ENCODE results near the gene UTF1.

The UTF1 gene

DNA sequence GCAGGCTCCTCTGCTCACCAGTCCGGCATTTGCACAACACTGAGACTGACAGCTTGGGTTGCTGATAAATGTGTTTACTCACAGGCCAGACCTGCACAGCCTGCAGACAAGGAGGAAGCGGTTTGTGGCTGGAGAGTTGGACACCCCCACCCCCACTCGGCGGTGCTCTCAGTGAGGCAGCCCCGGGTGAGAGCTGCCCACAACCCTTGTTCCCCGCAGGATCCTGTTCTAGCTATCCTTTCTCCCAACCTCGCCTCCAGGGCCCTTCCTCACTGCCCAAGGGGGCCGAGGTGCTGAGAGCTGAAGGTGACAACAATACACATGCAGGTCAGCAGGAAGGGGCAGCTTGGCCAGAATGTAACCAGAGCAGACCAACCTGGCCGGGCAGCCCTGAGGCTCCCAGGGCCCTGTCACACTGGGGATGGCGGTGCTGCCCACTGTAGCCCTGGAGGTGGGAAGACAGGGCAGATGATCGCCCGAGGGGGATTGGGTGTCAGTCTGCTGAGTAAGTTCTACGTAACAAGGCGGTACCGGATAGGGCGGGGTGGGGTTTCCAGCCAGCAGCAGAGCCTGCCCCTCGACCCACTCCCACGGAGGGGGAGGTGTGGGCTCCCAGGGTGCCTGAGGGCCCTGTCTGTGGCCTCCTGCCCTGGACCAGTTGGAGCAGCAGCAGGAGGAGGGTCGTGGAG, 48.7 kb downstream of the UTF1 start:
- Histone ChIP-seq H3K9ac (ENCODE audit: low read length) (no peak overlapping the region), H3K27ac (ENCODE audit: low read depth, low read length) (no peak overlapping the region), H3K36me3 (ENCODE audit: control insufficient read depth, insufficient read depth, low read length) (peaks cover 8% of the 10 kb centered on the region), H3K4me1 (ENCODE audit: control insufficient read depth, insufficient read depth, low read length) (no peaks in the 10 kb centered on the region), H3K27me3 (ENCODE audit: control insufficient read depth, insufficient read depth, low read length) (peaks cover 11% of the 10 kb centered on the region), H3K4me3 (ENCODE audit: low read length) (no peak overlapping the region)

DNA sequence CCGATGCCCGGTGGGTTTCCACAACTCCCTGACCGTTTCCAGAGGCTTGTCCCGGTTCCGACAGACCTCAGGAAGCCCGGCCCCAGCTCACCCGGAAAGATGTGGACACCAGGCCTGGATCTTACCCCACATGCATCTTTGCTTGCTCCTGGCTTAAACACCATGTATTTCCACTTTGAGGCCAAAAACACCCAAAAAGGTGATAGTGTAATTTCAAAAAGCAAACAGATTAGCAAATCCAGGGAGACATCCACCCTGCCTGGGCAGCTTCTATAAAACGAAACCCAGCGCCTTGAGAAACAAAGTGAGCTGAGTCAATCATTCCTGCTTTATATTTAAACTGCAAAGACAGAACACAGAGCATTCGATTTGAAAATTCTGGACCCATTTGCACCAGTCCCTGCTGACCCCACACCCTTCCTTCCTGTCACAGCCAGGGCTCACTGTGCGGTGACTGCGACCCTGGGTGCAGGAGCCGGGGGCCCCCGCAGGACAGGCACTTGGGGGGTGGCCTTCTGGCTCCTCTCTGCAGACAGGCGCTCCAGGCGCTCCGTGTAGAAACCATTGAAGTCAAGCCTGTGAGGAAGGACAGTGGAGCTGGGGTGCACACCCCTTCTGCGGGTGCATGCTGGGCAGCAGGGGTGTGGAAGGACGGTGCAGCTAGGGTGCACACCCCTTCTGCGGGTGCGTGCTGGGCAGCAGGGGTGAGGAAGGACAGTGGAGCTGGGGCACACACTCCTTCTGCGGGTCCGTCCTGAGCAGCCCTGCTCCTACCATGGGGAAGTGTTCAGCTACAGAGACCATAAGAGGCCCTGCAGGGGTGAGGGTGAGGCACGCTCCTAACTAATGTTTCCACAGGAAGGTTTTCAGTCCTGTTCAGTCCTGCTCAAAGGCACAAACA, 49.6 kb downstream of the UTF1 start:
- Histone ChIP-seq H3K4me1 (ENCODE audit: control insufficient read depth, insufficient read depth, low read length) (no peaks in the 10 kb centered on the region), H3K9ac (ENCODE audit: low read length) (no peak overlapping the region), H3K36me3 (ENCODE audit: control insufficient read depth, insufficient read depth, low read length) (peaks cover 15% of the 10 kb centered on the region), H3K27ac (ENCODE audit: low read depth, low read length) (no peak overlapping the region), H3K27me3 (ENCODE audit: control insufficient read depth, insufficient read depth, low read length) (peaks cover 9% of the 10 kb centered on the region), H3K4me3 (ENCODE audit: low read length) (no peak overlapping the region)

DNA sequence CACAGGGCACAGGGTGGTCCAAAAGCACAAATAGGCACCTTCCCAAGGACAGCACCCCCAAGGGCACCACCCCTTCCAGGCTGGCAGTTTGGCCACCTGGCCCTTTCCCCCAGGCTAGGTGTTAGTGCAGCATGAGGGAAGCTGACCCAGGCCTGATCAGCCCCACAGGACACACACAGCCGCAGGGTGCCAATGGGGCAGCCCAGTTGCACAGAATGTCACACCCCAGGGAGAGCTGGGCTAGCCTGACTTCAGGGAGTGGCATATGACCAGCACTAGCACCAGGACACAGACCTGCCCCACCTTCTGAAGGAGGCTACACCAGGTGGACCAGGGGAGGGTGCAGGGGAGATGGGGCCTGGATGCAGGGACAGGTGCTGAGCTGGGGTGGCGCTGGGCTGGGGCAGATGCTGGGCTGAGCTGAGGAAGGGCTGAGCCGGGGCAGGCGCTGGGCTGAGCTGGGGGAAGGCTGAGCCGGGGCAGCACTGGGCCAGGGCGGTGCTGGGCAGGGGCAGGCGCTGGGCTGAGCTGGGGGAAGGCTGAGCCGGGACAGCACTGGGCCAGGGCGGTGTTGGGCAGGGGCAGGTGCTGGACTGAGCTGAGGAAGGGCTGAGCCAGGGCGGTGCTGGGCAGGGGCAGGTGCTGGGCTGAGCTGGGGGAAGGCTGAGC, 50.5 kb downstream of the UTF1 start:
- H3K36me3 ChIP-seq (ENCODE audit: control insufficient read depth, insufficient read depth, low read length), result peaks cover 21% of the 10 kb centered on the region
- H3K4me3 ChIP-seq (ENCODE audit: low read length), result no peak overlapping the region
- no peak overlapping the region for H3K9ac ChIP-seq (ENCODE audit: low read length)
- H3K27me3 ChIP-seq (ENCODE audit: control insufficient read depth, insufficient read depth, low read length), result peaks cover 4% of the 10 kb centered on the region
- no peak overlapping the region for H3K27ac ChIP-seq (ENCODE audit: low read depth, low read length)
- no peaks in the 10 kb centered on the region for H3K4me1 ChIP-seq (ENCODE audit: control insufficient read depth, insufficient read depth, low read length)

DNA sequence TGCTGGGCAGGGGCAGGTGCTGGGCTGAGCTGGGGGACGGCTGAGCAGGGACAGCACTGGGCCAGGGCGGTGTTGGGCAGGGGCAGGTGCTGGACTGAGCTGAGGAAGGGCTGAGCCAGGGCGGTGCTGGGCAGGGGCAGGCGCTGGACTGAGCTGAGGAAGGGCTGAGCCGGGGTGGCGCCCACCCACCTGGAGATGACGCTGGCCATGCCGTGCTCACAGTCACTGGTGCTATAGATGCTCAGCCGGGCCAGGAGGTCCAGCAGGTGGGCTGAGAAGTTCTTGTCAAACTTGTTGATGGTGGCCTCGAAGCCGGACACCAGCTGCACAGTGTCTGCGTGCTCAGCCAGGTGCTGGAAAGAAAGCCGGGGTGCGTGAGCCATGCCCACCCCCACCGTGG, 51.1 kb downstream of the UTF1 start:
- Histone ChIP-seq H3K4me1 (ENCODE audit: control insufficient read depth, insufficient read depth, low read length) (no peaks in the 10 kb centered on the region), H3K4me3 (ENCODE audit: low read length) (no peak overlapping the region), H3K9ac (ENCODE audit: low read length) (no peak overlapping the region), H3K36me3 (ENCODE audit: control insufficient read depth, insufficient read depth, low read length) (peaks cover 23% of the 10 kb centered on the region), H3K27me3 (ENCODE audit: control insufficient read depth, insufficient read depth, low read length) (peaks cover 1% of the 10 kb centered on the region), H3K27ac (ENCODE audit: low read depth, low read length) (no peak overlapping the region)

Data from rectal smooth muscle tissue (tissue), 1 donor.